NT2/D1 (cell line): ENCODE data around the gene PGBD4.

Experiments
- SUZ12 ChIP-seq: IDR thresholded peaks from 2 replicates; pipeline ENCODE4 v1.6.1; 2011; ENCODE audit not compliant: insufficient read length, insufficient read depth; ENCODE audit errors: extremely low read depth
- YY1 ChIP-seq: IDR thresholded peaks from 2 replicates; pipeline ENCODE4 v1.6.1; 2011; ENCODE audit not compliant: insufficient read length, insufficient read depth
- ZNF274 ChIP-seq: IDR thresholded peaks from 2 replicates; pipeline ENCODE4 v1.6.1; 2011; ENCODE audit warnings: mild to moderate bottlenecking, low read depth, low read length

- TF ChIP-seq YY1 (no peak), SUZ12 (no peak), ZNF274 (no peak)
Observed at GRCh38 chr15:34114215-34114614, 12.3 kb downstream of the PGBD4 start.
